ENCODE data around the gene SELENOV. TPM values are rescaled to one million over a fixed set of nuclear protein-coding genes. Genes with fewer than 3 reads are reported as not detected.

Gene SELENOV
- total and polyA plus RNA-seq, 9 of the 15 experiments (the other 6 are each of a cell fraction or from before 2014, with no cell fraction given), result 0.04 to 0.09 (median 0.06) TPM; not detected in 4

- TF ChIP-seq THAP7 (CRISPR knock-in tag; IDR thresholded peaks at IDR 0.05) (no peak), ZNF583 (CRISPR knock-in tag; IDR thresholded peaks at IDR 0.05) (no peak), MLLT1 (IDR thresholded peaks at IDR 0.05) (no peak), SOX6 (IDR thresholded peaks at IDR 0.05) (no peak), ZNF444 (CRISPR knock-in tag; IDR thresholded peaks at IDR 0.05) (no peak), ZNF695 (CRISPR knock-in tag; IDR thresholded peaks at IDR 0.05) (no peak), NFRKB (IDR thresholded peaks at IDR 0.05; ENCODE audit: low read depth) (no peak), ZBTB12 (CRISPR knock-in tag; IDR thresholded peaks at IDR 0.05) (no peak)
These were observed 30.0 kb downstream of the SELENOV start (continued) for GRCh38 chr19:39544911-39545310.

- Histone ChIP-seq H3K79me2 (ENCODE audit: control insufficient read depth, insufficient read depth, low read length) (no peaks in the 10 kb centered on the region), H3K4me2 (ENCODE audit: insufficient read depth, low read length) (no peak overlapping the region; the same call in 1 of the 2 replicates), H3K27ac (ENCODE audit: extremely low read depth, low read depth, low read length) (no peak overlapping the region), H3K9ac (ENCODE audit: insufficient read depth in 1 of 2, low read depth in 2 of 2, low read length in 2 of 2) (no peak overlapping the region), H3K4me1 (replicated peaks in 1 of 2; ENCODE audit: control insufficient read depth in 2 of 2, insufficient read depth in 2 of 2, low read length in 2 of 2) (peaks cover 0 to 3% of the 10 kb centered on the region in 2 experiments; a peak in 2 of 5 replicates), H3K27me3 (ENCODE audit: control insufficient read depth in 2 of 2, insufficient read depth in 2 of 2, low read length in 2 of 2) (peaks cover 11 to 16% of the 10 kb centered on the region in 2 experiments; a peak in 3 of 5 replicates), H3K4me3 (no peak overlapping the region), H4K20me1 (replicated peaks; ENCODE audit: control insufficient read depth, insufficient read depth, low read length) (no peaks in the 10 kb centered on the region), H3K9me3 (replicated peaks; ENCODE audit: control insufficient read depth, insufficient read depth, low read depth, low read length) (no peaks in the 10 kb centered on the region), H3K9me1 (ENCODE audit: control insufficient read depth, insufficient read depth, low read length) (no peaks in the 10 kb centered on the region), H3K36me3 (ENCODE audit: control insufficient read depth, insufficient read depth, low read length) (no peaks in the 10 kb centered on the region), H2AFZ (ENCODE audit: low read depth, low read length) (no peak overlapping the region)
- intact Hi-C loops (cut with micrococcal nuclease), result no loop called here
- in situ Hi-C loops (cut with MboI), result no loop called here
- ChIA-PET POLR2A (interaction anchor here (0.9 to 1.1 kb wide), 2 partner anchors 111 to 114 kb away, joined by 3 read pairs; partner anchors contain the start of gene RPS16), CTCF (ENCODE audit: low intra/inter-chr PET ratio) (no interaction called here)
- FAIRE-seq (no peak), ATAC-seq (peak; percentile 51; the same call in 2 of the 3 replicates), DNase-seq (ENCODE audit: extremely low read depth in 1 of 4, low spot score in 3 of 4) (peak in 1 of 4 experiments; percentile 34)
- no TSS peak for BruUV-seq (replicated peaks)
- WGBS (ENCODE audit: insufficient coverage, low coverage, missing lambda C conversion rate), result 2% methylated on average over 8 of the region's 8 CpGs
- TF ChIP-seq ZFP1 (CRISPR knock-in tag; IDR thresholded peaks at IDR 0.05) (no peak), DIDO1 (tag; IDR thresholded peaks at IDR 0.05; ENCODE audit: low read depth) (no peak), BRF1 (IDR thresholded peaks at IDR 0.05; ENCODE audit: borderline replicate concordance, extremely low read depth, insufficient read length) (no peak), ZNF778 (CRISPR knock-in tag; IDR thresholded peaks at IDR 0.05) (no peak), HDAC2 (IDR thresholded peaks at IDR 0.05) (no peak), ZMIZ1 (IDR thresholded peaks at IDR 0.05; ENCODE audit: low read depth in 2 of 2, low read length in 2 of 2) (no peak), ZNF274 (IDR thresholded peaks at IDR 0.05; ENCODE audit: borderline replicate concordance, low read depth, low read length) (no peak)
These were observed 31.7 kb downstream of the SELENOV start for GRCh38 chr19:39546599-39546998.

Measured in K562 (cell line).